H9 (cell line): ENCODE measurements around the gene SAMMSON. TPM values are rescaled to one million over a fixed set of nuclear protein-coding genes. Genes with fewer than 3 reads are reported as not detected.

ENCODE experiments used
- DNase-seq: peaks from one replicate; pipeline ENCODE4 v3.0.0-alpha.2; 2017
- H2AFZ ChIP-seq: one replicate; pipeline ENCODE4 v1.6.1; 2013; ENCODE audit warnings: mild to moderate bottlenecking, low read length, control low read depth, moderate library complexity
- H2AK5ac ChIP-seq: 2 replicates; pipeline ENCODE4 v1.6.1; 2013; ENCODE audit warnings: low read length, control low read depth, mixed read lengths; ENCODE audit not compliant: insufficient read length
- H2BK120ac ChIP-seq: one replicate; pipeline ENCODE4 v1.6.1; 2013; ENCODE audit warnings: low read depth, mild to moderate bottlenecking, low read length, control low read depth, inconsistent platforms; ENCODE audit not compliant: poor library complexity, severe bottlenecking
- H2BK12ac ChIP-seq: 2 replicates; pipeline ENCODE4 v1.6.1; 2013; ENCODE audit warnings: low read length, control low read depth, mixed read lengths, low read depth; ENCODE audit not compliant: insufficient read length
- H2BK15ac ChIP-seq: 2 replicates; pipeline ENCODE4 v1.6.1; 2013; ENCODE audit warnings: low read depth, low read length, control low read depth
- H2BK20ac ChIP-seq: one replicate; pipeline ENCODE4 v1.6.1; 2013; ENCODE audit warnings: low read depth, mild to moderate bottlenecking, low read length, control low read depth, inconsistent platforms; ENCODE audit not compliant: poor library complexity, severe bottlenecking
- H2BK5ac ChIP-seq: 2 replicates; pipeline ENCODE4 v1.6.1; 2013; ENCODE audit warnings: low read length, control low read depth, mixed read lengths; ENCODE audit not compliant: insufficient read length
- H3K14ac ChIP-seq: 2 replicates; pipeline ENCODE4 v1.6.1; 2013; ENCODE audit warnings: low read length, control low read depth; ENCODE audit not compliant: insufficient read depth
- H3K18ac ChIP-seq: 2 replicates; pipeline ENCODE4 v1.6.1; 2013; ENCODE audit warnings: low read depth, mild to moderate bottlenecking, mixed read lengths, low read length, control low read depth; ENCODE audit not compliant: insufficient read length
- H3K23ac ChIP-seq: 2 replicates; pipeline ENCODE4 v1.6.1; 2013; ENCODE audit warnings: low read length, control low read depth, mixed read lengths, low read depth; ENCODE audit not compliant: insufficient read length
- H3K23me2 ChIP-seq: 2 replicates; pipeline ENCODE4 v1.6.1; 2013; ENCODE audit warnings: low read depth, mild to moderate bottlenecking, mixed read lengths, low read length, control low read depth; ENCODE audit not compliant: insufficient read length, poor library complexity, severe bottlenecking
- H3K27ac ChIP-seq: 2 replicates; pipeline ENCODE4 v1.5.1; 2013; ENCODE audit warnings: low read length, control low read depth, mixed read lengths, low read depth; ENCODE audit not compliant: insufficient read length
- H3K27me3 ChIP-seq: 2 replicates; pipeline ENCODE4 v1.6.1; 2013; ENCODE audit warnings: low read length, control low read depth, inconsistent platforms; ENCODE audit not compliant: insufficient read depth
- H3K4ac ChIP-seq: 2 replicates; pipeline ENCODE4 v1.6.1; 2013; ENCODE audit warnings: low read depth, mild to moderate bottlenecking, control low read depth, inconsistent platforms, low read length, moderate library complexity
- H3K4me1 ChIP-seq: 2 replicates; pipeline ENCODE4 v1.6.1; 2013; ENCODE audit warnings: low read length, control low read depth, inconsistent platforms; ENCODE audit not compliant: insufficient read depth
- H3K4me2 ChIP-seq: 2 replicates; pipeline ENCODE4 v1.6.1; 2013; ENCODE audit warnings: low read length, control low read depth, mixed read lengths; ENCODE audit not compliant: insufficient read length, insufficient read depth
- H3K56ac ChIP-seq: 2 replicates; pipeline ENCODE4 v1.6.1; 2013; ENCODE audit warnings: low read depth, mild to moderate bottlenecking, mixed read lengths, low read length, control low read depth; ENCODE audit not compliant: insufficient read length
- H3K79me1 ChIP-seq: 2 replicates; pipeline ENCODE4 v1.6.1; 2013; ENCODE audit warnings: low read depth, mild to moderate bottlenecking, moderate library complexity, low read length, control low read depth, inconsistent platforms; ENCODE audit not compliant: insufficient read depth, poor library complexity, severe bottlenecking
- H3K79me2 ChIP-seq: 2 replicates; pipeline ENCODE4 v1.6.1; 2013; ENCODE audit warnings: low read length, control low read depth, inconsistent platforms; ENCODE audit not compliant: insufficient read depth
- H3K9ac ChIP-seq: 2 replicates; pipeline ENCODE4 v1.6.1; 2013; ENCODE audit warnings: low read length, control low read depth, mixed read lengths; ENCODE audit not compliant: insufficient read length; ENCODE audit errors: extremely low read depth
- H3K9me3 ChIP-seq: one replicate; pipeline ENCODE4 v1.6.1; 2013; ENCODE audit warnings: low read depth, low read length, inconsistent platforms; ENCODE audit not compliant: control insufficient read depth
- H3T11ph ChIP-seq: one replicate; pipeline ENCODE4 v1.6.1; 2013; ENCODE audit warnings: mild to moderate bottlenecking, low read length, control low read depth, inconsistent platforms
- H4K20me1 ChIP-seq: one replicate; pipeline ENCODE4 v1.6.1; 2013; ENCODE audit not compliant: control insufficient read depth, insufficient read length, insufficient read depth
- H4K5ac ChIP-seq: 2 replicates; pipeline ENCODE4 v1.6.1; 2013; ENCODE audit warnings: low read depth, mild to moderate bottlenecking, mixed read lengths, low read length, control low read depth; ENCODE audit not compliant: insufficient read length
- H4K8ac ChIP-seq: replicated peaks from 2 replicates; pipeline ENCODE4 v1.6.1; 2013; ENCODE audit warnings: low read length, control low read depth, mixed read lengths, low read depth; ENCODE audit not compliant: insufficient read length
- H4K91ac ChIP-seq: 2 replicates; pipeline ENCODE4 v1.6.1; 2013; ENCODE audit warnings: low read depth, mild to moderate bottlenecking, moderate library complexity, mixed read lengths, low read length, control low read depth; ENCODE audit not compliant: insufficient read length
- H3K27ac Mint-ChIP-seq, 3 experiments: 2 replicates in 2 of 3; 3 replicates in 1 of 3; pipeline ENCODE4 v1.8.0; 2020 to 2021; ENCODE audit warnings: mixed read lengths in 3 of 3, mild to moderate bottlenecking in 1 of 3, moderate library complexity in 1 of 3
- H3K27me3 Mint-ChIP-seq: 2 replicates; pipeline ENCODE4 v1.8.0; 2021; ENCODE audit warnings: low read depth, mild to moderate bottlenecking, moderate library complexity, mixed read lengths
- H3K36me3 Mint-ChIP-seq, 3 experiments: 2 replicates in 2 of 3; 3 replicates in 1 of 3; pipeline ENCODE4 v1.8.0; 2020 to 2021; ENCODE audit warnings: low read depth in 3 of 3, mixed read lengths in 3 of 3; ENCODE audit not compliant: insufficient read depth in 1 of 3
- H3K4me1 Mint-ChIP-seq, 2 experiments: 2 replicates each; pipeline ENCODE4 v1.8.0; 2020; ENCODE audit warnings: mixed read lengths in 2 of 2
- H3K4me3 Mint-ChIP-seq, 2 experiments: 2 replicates in 1 of 2; 3 replicates in 1 of 2; pipeline ENCODE4 v1.8.0; 2020 to 2021; ENCODE audit warnings: mild to moderate bottlenecking in 2 of 2, mixed read lengths in 2 of 2, moderate library complexity in 1 of 2
- H3K9me3 Mint-ChIP-seq, 2 experiments: 2 replicates in 1 of 2; 3 replicates in 1 of 2; pipeline ENCODE4 v1.8.0; 2020; ENCODE audit warnings: mild to moderate bottlenecking in 2 of 2, mixed read lengths in 2 of 2, moderate library complexity in 1 of 2
- CTCF ChIP-seq: fragments of 200-600 bp; sonication (generic); conservative IDR thresholded peaks from 3 replicates; pipeline ENCODE4 v1.8.0; 2021; ENCODE audit warnings: antibody characterized with exemption, mild to moderate bottlenecking
- WGBS: extraction: QIAGEN DNeasy Blood & Tissue Kit; methylation state at CpG from one replicate; pipeline ENCODE4 v1.1.7; 2013; ENCODE audit warnings: missing lambda C conversion rate, low lambda C conversion rate, mixed read lengths; ENCODE audit not compliant: insufficient read length; ENCODE audit errors: extremely low coverage; 5-methylcytosine and 5-hydroxymethylcytosine counted together
- total RNA-seq: library from RNA; stranded (reverse); gene quantifications from 2 replicates; pipeline ENCODE4 v1.2.1, GENCODE V29; 2021

Gene SAMMSON
- total RNA-seq, 1 experiment from 2014 or later = not detected

DNA sequence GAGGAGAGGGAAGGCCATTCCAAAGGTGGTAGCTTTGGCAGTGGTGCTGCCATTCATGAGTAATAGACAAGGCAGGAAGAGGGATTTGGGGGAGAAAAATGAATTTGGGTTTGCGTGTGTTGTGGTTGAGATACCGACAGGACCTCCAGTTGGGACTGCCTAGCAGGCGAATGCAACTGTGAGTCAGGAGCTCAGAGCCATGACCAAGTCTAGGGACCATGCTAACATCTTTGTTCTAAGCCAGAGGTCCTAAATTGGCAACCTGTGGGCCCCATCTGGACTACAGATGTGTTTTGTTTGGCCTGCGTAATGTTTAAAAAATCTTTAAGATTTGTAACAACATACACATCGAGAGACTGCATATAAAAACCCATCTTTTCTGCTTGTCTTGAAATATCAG, 61.6 kb downstream of the SAMMSON start:
- no peak for TF ChIP-seq CTCF
- H2BK20ac ChIP-seq = no peak overlapping the region
- H3K79me1 ChIP-seq = no peaks in the 10 kb centered on the region
- peaks cover 28 to 32% of the 10 kb centered on the region in 2 experiments for H3K4me1 Mint-ChIP-seq
- no peak overlapping the region for H3K4ac ChIP-seq
- no peaks in the 10 kb centered on the region for H3K9me3 Mint-ChIP-seq
- H4K91ac ChIP-seq = no peak overlapping the region
- no peak overlapping the region for H3K4me3 Mint-ChIP-seq
- H3K56ac ChIP-seq = no peak overlapping the region
- no peaks in the 10 kb centered on the region for H3K27me3 Mint-ChIP-seq
- no CpG with 5 or more reads among the region's 5 CpGs for WGBS
- no peak overlapping the region for H2BK5ac ChIP-seq
- H2AFZ ChIP-seq = no peak overlapping the region
- H3K79me2 ChIP-seq = no peaks in the 10 kb centered on the region
- no peak overlapping the region for H2BK120ac ChIP-seq
- H3K14ac ChIP-seq = no peak overlapping the region
- H3K9me3 ChIP-seq = no peaks in the 10 kb centered on the region
- no peak overlapping the region for H4K8ac ChIP-seq
- no peaks in the 10 kb centered on the region for H3K23me2 ChIP-seq
- no peak overlapping the region for H3K27ac ChIP-seq
- no peaks in the 10 kb centered on the region for H3K27me3 ChIP-seq
- H3K27ac Mint-ChIP-seq = no peak overlapping the region
- no peak overlapping the region for H4K5ac ChIP-seq
- H3K4me1 ChIP-seq = peaks cover 4% of the 10 kb centered on the region; the same call in 1 of the 2 replicates
- H3K18ac ChIP-seq = no peak overlapping the region
- H3T11ph ChIP-seq = no peak overlapping the region
- DNase-seq = no peak
- no peaks in the 10 kb centered on the region for H3K36me3 Mint-ChIP-seq
- no peak overlapping the region for H2BK15ac ChIP-seq
- H3K9ac ChIP-seq = no peak overlapping the region
- H3K4me2 ChIP-seq = no peak overlapping the region
- H3K23ac ChIP-seq = no peak overlapping the region
- H4K20me1 ChIP-seq = no peaks in the 10 kb centered on the region
- no peak overlapping the region for H2AK5ac ChIP-seq
- H2BK12ac ChIP-seq = no peak overlapping the region
